Thoracic aorta (tissue), 2 donors: ENCODE results near the gene D2HGDH. TPM values are rescaled to one million over a fixed set of nuclear protein-coding genes. Genes with fewer than 3 reads are reported as not detected.

Experiments
- ATAC-seq: fragments of 150-250 bp; one replicate; pipeline ENCODE4 v1.8.0; 2017; ENCODE audit warnings: low read depth; ENCODE audit not compliant: insufficient number of reproducible peaks, low FRiP score
- DNase-seq: peaks from one replicate; pipeline ENCODE4 v3.0.0-alpha.2; 2020; ENCODE audit warnings: low spot score
- H3K27ac ChIP-seq, 2 donors: fragments of 200-600 bp; sonication (generic); 1 replicate in 1 of 2; 2 replicates in 1 of 2; pipeline ENCODE4 v1.5.1; 2016; ENCODE audit warnings: mild to moderate bottlenecking in 2 of 2, moderate library complexity in 2 of 2
- H3K27me3 ChIP-seq: fragments of 200-600 bp; sonication (generic); replicated peaks from 2 replicates; pipeline ENCODE4 v1.6.0; 2016; ENCODE audit warnings: mild to moderate bottlenecking; ENCODE audit not compliant: insufficient read depth
- H3K36me3 ChIP-seq: fragments of 200-600 bp; sonication (generic); one replicate; pipeline ENCODE4 v1.5.1; 2016
- H3K4me1 ChIP-seq, 2 donors: fragments of 200-600 bp; sonication (generic); 1 replicate in 1 of 2; 2 replicates in 1 of 2; pipeline versions ENCODE4 v1.5.1 to v1.6.0; 2016; ENCODE audit warnings: low read depth in 2 of 2, mild to moderate bottlenecking in 1 of 2; ENCODE audit not compliant: control insufficient read depth in 1 of 2
- H3K4me3 ChIP-seq: fragments of 200-600 bp; sonication (generic); 2 replicates; pipeline ENCODE4 v1.5.1; 2016; ENCODE audit warnings: mild to moderate bottlenecking
- H3K9me3 ChIP-seq: fragments of 200-600 bp; sonication (generic); 2 replicates; pipeline ENCODE4 v1.5.1; 2016
- total RNA-seq, 2 donors: library from RNA; depleted of rRNA; stranded (reverse); fragments of >200 nt; gene quantifications; one replicate each; pipeline versions ENCODE4 v1.1.0 to v1.2.3, GENCODE V29; 2016
- TF ChIP-seq, protein P1 (sequence below): fragments of 200-600 bp; sonication (generic); IDR thresholded peaks from one replicate; pipeline ENCODE4 v1.5.1; 2019; ENCODE audit warnings: antibody characterized with exemption

The D2HGDH gene
- total RNA-seq, 2 donors from 2014 or later, result 11.1 to 38.0 TPM

DNA sequence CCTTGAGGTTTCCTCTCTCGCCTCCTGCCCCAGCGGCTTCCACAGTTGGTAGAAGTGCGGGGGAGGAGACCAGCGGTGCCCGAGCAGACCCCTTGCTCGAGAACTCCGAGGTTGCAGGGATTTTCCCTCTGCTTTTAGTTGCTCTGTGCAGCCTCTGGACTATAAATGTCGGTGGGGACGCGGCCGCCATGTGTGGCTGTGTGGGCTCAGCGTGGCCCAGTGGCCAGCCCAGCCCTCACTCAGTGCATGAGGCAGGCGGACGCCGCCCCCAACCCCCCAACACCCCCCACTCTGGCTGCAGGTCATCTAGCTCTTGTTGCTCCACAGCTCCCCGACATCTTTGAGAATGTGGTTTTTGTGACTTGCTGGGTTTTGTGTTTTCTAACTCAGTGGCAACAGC, 15.3 kb upstream of the D2HGDH start:
- H3K4me1 ChIP-seq, result no peaks in the 10 kb centered on the region
- TF ChIP-seq, protein P1, sequence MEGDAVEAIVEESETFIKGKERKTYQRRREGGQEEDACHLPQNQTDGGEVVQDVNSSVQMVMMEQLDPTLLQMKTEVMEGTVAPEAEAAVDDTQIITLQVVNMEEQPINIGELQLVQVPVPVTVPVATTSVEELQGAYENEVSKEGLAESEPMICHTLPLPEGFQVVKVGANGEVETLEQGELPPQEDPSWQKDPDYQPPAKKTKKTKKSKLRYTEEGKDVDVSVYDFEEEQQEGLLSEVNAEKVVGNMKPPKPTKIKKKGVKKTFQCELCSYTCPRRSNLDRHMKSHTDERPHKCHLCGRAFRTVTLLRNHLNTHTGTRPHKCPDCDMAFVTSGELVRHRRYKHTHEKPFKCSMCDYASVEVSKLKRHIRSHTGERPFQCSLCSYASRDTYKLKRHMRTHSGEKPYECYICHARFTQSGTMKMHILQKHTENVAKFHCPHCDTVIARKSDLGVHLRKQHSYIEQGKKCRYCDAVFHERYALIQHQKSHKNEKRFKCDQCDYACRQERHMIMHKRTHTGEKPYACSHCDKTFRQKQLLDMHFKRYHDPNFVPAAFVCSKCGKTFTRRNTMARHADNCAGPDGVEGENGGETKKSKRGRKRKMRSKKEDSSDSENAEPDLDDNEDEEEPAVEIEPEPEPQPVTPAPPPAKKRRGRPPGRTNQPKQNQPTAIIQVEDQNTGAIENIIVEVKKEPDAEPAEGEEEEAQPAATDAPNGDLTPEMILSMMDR, result no peak
- H3K27me3 ChIP-seq, result no peaks in the 10 kb centered on the region
- ATAC-seq (no peak), DNase-seq (no peak)
- H3K36me3 ChIP-seq, result peaks cover 51% of the 10 kb centered on the region
- no peaks in the 10 kb centered on the region for H3K9me3 ChIP-seq
- no peak overlapping the region for H3K27ac ChIP-seq
- H3K4me3 ChIP-seq, result no peak overlapping the region

DNA sequence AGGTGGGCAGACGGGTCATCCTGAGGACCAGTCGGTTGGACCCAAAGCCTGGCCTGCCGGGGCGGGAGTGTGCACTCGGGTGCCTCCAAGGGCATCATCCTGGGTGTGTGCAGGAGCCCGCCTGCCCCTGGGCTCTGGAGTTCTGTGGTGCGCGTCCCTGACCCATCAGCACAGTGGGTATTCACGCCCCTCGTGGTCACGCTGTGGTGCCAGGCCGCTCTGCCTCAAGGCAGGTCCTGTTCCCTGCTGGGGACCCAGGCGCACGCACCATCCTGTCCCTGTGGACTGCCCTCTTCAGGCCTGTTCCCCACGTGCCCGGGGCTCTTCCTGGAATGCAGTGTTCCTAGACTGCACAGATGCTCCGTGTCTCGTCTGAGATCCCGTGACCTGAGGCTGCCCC, 14.3 kb upstream of the D2HGDH start:
- H3K36me3 ChIP-seq, result peaks cover 44% of the 10 kb centered on the region
- H3K9me3 ChIP-seq, result no peaks in the 10 kb centered on the region
- DNase-seq (no peak), ATAC-seq (no peak)
- TF ChIP-seq, protein P1, result no peak
- no peaks in the 10 kb centered on the region for H3K4me1 ChIP-seq
- no peak overlapping the region for H3K27ac ChIP-seq
- H3K4me3 ChIP-seq, result no peak overlapping the region
- no peaks in the 10 kb centered on the region for H3K27me3 ChIP-seq

GRCh38 chr2:241720560-241720959, 13.9 kb upstream of the D2HGDH start:
- DNase-seq, result no peak
- no peaks in the 10 kb centered on the region for H3K27me3 ChIP-seq
- H3K4me1 ChIP-seq, result no peaks in the 10 kb centered on the region
- ATAC-seq, result no peak
- H3K27ac ChIP-seq, result no peak overlapping the region
- H3K4me3 ChIP-seq, result no peak overlapping the region
- H3K9me3 ChIP-seq, result no peaks in the 10 kb centered on the region
- TF ChIP-seq, protein P1, result no peak
- H3K36me3 ChIP-seq, result peaks cover 44% of the 10 kb centered on the region

GRCh38 chr2:241721852-241722251, 12.6 kb upstream of the D2HGDH start:
- ATAC-seq, result no peak
- Histone ChIP-seq H3K27ac (no peak overlapping the region), H3K9me3 (no peaks in the 10 kb centered on the region), H3K4me3 (no peak overlapping the region), H3K4me1 (no peaks in the 10 kb centered on the region), H3K36me3 (peaks cover 39% of the 10 kb centered on the region), H3K27me3 (no peaks in the 10 kb centered on the region)
- no peak for DNase-seq
- TF ChIP-seq, protein P1, result no peak

DNA sequence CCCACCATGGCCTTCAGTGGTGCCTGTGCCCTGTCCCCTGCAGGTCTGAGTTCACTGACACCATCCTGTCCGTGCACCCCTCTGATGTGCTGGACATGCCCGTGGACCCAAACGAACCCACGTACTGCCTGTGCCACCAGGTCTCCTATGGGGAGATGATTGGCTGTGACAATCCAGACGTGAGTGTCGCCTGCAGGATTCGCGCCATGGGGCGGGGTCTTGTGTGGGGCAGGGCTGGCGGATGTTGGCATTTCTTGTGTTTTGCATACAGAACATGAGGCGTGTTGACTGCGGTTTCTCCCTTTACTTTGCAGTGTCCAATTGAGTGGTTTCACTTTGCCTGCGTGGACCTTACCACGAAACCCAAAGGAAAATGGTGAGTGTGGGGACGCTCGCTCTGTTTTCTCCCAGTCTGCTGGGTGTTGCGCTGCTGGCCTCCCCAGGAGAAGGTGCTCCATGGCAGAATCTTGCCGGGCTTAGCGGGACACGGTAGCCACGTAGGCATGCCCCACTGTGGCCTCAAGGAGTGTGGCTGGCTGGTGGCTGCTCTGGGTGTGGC, 11.5 kb upstream of the D2HGDH start:
- TF ChIP-seq, protein P1, result no peak
- H3K27ac ChIP-seq, result no peak overlapping the region
- no peaks in the 10 kb centered on the region for H3K27me3 ChIP-seq
- DNase-seq (no peak), ATAC-seq (no peak)
- peaks cover 39% of the 10 kb centered on the region for H3K36me3 ChIP-seq
- no peaks in the 10 kb centered on the region for H3K4me1 ChIP-seq
- no peak overlapping the region for H3K4me3 ChIP-seq
- H3K9me3 ChIP-seq, result no peaks in the 10 kb centered on the region
